Heart left ventricle (tissue), 16 donors: ENCODE measurements around the gene AJUBA. TPM values are rescaled to one million over a fixed set of nuclear protein-coding genes. Genes with fewer than 3 reads are reported as not detected.
A peak's percentile ranks its signal among the peaks of the same experiment; 100 is the strongest.

Source experiments
- ATAC-seq, 4 donors: fragments of 200-7000 bp; cut with Tn5 transposase; one replicate each; pipeline ENCODE4 v1.9.1; 2020 to 2022; ENCODE audit warnings: moderate library complexity in 4 of 4, mild to moderate bottlenecking in 3 of 4, moderate number of reproducible peaks in 1 of 4
- DNase-seq, 5 donors: peaks; one replicate each; pipeline ENCODE4 v3.0.0-alpha.2; 2020
- H3K27ac ChIP-seq, 12 donors: fragments of 200-600 bp; sonication (generic) in 4 of 12; one replicate each; pipeline versions ENCODE4 v1.5.0 to v1.8.0; 2016 to 2022; ENCODE audit warnings: mild to moderate bottlenecking in 2 of 12
- H3K27me3 ChIP-seq, 9 donors: fragments of 200-600 bp; sonication (generic) in 2 of 9; one replicate each; pipeline versions ENCODE4 v1.5.1 to v1.8.0; 2016 to 2022; ENCODE audit warnings: mild to moderate bottlenecking in 3 of 9
- H3K36me3 ChIP-seq, 9 donors: fragments of 200-600 bp; sonication (generic) in 2 of 9; one replicate each; pipeline versions ENCODE4 v1.5.0 to v1.8.0; 2018 to 2022; ENCODE audit warnings: mild to moderate bottlenecking in 2 of 9
- H3K4me1 ChIP-seq, 12 donors: fragments of 200-600 bp; sonication (generic) in 4 of 12; one replicate each; pipeline versions ENCODE4 v1.5.0 to v1.8.0; 2016 to 2022; ENCODE audit warnings: mild to moderate bottlenecking in 3 of 12
- H3K4me3 ChIP-seq, 12 donors: fragments of 200-600 bp; sonication (generic) in 4 of 12; one replicate each; pipeline versions ENCODE4 v1.5.0 to v1.8.0; 2017 to 2022; ENCODE audit warnings: mild to moderate bottlenecking in 9 of 12, moderate library complexity in 4 of 12
- H3K9me3 ChIP-seq, 12 donors: fragments of 200-600 bp; sonication (generic) in 4 of 12; one replicate each; pipeline versions ENCODE4 v1.5.0 to v1.8.0; 2016 to 2022; ENCODE audit warnings: mild to moderate bottlenecking in 1 of 12
- POLR2A ChIP-seq, 2 donors: fragments of 450-650 bp; IDR thresholded peaks; one replicate each; pipeline ENCODE4 v1.6.1; 2017; ENCODE audit warnings: antibody characterized with exemption in 2 of 2, mild to moderate bottlenecking in 2 of 2, moderate library complexity in 2 of 2
- WGBS, 4 donors: extraction: QIAGEN DNeasy Blood & Tissue Kit in 2 of 4; methylation state at CpG; one replicate each; pipeline versions ENCODE4 v1.1.5 to v1.1.7; 2013 to 2018; 5-methylcytosine and 5-hydroxymethylcytosine counted together
- intact Hi-C, 10 donors: fragments of 100-400 bp; cut with DNase I; formaldehyde crosslinking; loops; one replicate each; pipeline versions ENCODE4 v1.11.1 to v1.14.2; 2022
- long read RNA-seq, 3 donors: library from polyadenylated mRNA; unstranded; transcript quantifications; one replicate each; pipeline ENCODE4 v2.0.0, GENCODE V29; 2020 to 2021
- polyA plus RNA-seq, 2 donors: library from polyadenylated mRNA; stranded (reverse); fragments of 200-250 nt; gene quantifications; one replicate each; pipeline ENCODE4 v1.2.3, GENCODE V29; 2013
- total RNA-seq, 9 donors: library from RNA; depleted of rRNA in 2 of 9; stranded (reverse); fragments of >200 nt in 2 of 9; fragmentation: NEBNext Ultra II Directional in 3 of 9; extraction: Animal tissue kit (Norgen Biotek cat#: 25700) in 3 of 9; gene quantifications; one replicate each; pipeline versions ENCODE4 v1.1.0 to v1.2.4, GENCODE V29; 2016 to 2023
- TF ChIP-seq, protein P1 (sequence below), 12 donors: fragments of 200-600 bp; sonication (generic) in 4 of 12; IDR thresholded peaks; one replicate each; pipeline versions ENCODE4 v1.5.0 to v1.8.0; 2018 to 2022; ENCODE audit warnings: antibody characterized with exemption in 12 of 12, mild to moderate bottlenecking in 5 of 12
- donor health status: ischemic (EF 13 %, LVEDD 7.1; RV severe dilation, severe dysfunction).
- donor health status: healthy with polysubstance abuse.
- donor health status: DM: no; HTN: yes; CAD: no.
- donor health status: DM: no; HTN: no; CAD: no.
- donor health status: ischemic (EF 25% LVEDD 6.9; RV normal size, moderate dysfunction).
- donor health status: ischemic (EF 25% LVEDD 5.7; RV mildly dilated, moderate dysfunction).
- donor health status: healthy.
- donor health status: DM: yes; HTN: yes; CAD: no.
- donor health status: ischemic (EF 35%, LVEDD 5.7; RV mildly dilated, moderate dysfunction).
- donor health status: nonischemic (EF 11% LVEDD 7.7; RV severe dilation, severe dysfunction).
- donor health status: DM: yes; HTN: yes; CAD: no.
- donor health status: PGD.
- donor health status: ischemic (EF 29% LVEDD 5.4; RV normal size, mild dysfunction).
- donor health status: nonischemic (EF 23%, LVEDD 6.1; RV moderate dilation, normal function).

The AJUBA gene
- 10 to 100 TPM in 5 of 9 donors, 1 to 10 TPM in 4; 5.6 to 18.0 (median 13.0) TPM for total RNA-seq
- polyA plus RNA-seq: 1 to 10 TPM; 6.4 to 9.9 TPM
- long read RNA-seq, donor 1, full-length matches to known transcripts: 10 of 11 reads
- long read RNA-seq, donor 1, partial matches to known transcripts: 1 of 11 reads
- long read RNA-seq, donor 1, other reads (novel, unspliced or antisense): 0 of 11 reads
- long read RNA-seq, donor 2, full-length matches to known transcripts: 4 of 6 reads
- long read RNA-seq, donor 2, partial matches to known transcripts: 2 of 6 reads
- long read RNA-seq, donor 2, other reads (novel, unspliced or antisense): 0 of 6 reads
- long read RNA-seq, donor 3, full-length matches to known transcripts: 21 of 27 reads
- long read RNA-seq, donor 3, partial matches to known transcripts: 2 of 27 reads
- long read RNA-seq, donor 3, other reads (novel, unspliced or antisense): 4 of 27 reads

DNA sequence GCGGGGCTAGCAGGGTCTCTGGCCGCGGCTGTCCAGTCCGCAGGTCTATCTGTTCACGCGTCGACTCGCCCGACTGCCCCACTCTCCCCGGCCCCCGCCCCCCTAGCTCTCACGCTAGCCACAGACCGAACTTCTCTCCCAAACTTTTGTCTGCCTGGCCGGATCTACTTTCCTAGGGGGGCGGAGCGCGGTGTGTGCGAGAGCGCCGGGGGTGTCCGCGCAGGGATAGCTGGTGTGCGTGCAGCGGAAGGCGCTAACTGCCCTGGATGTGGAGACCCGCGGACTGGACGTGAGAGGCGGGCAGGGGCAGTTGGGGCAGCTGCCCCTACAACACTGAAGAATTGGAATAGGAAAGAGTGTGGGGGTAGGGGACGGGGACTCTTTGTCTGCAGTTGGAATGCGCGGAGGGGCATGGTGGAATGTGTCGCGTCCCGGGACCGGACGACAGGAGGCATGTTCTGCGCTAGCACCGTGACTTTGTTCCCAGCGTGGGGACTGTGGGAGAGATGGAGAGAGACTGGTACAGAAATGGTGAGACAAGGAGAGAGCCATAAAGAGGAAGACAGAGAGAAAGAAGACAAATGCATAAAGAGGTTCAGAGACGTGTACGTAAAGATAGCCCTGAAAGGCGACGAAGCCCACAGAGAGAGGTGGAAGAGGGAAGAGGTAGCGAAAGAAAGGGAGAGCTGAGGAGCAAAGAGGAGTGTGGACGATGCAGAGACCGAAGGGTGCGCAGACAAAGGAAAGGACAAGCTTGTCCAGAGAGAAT, at the start of gene AJUBA:
Gene AJUBA, minus strand, starts transcription at position 75 of the 769 bp plus-strand sequence. CDS start 285 bp downstream, outside the sequence.
- Histone ChIP-seq H3K4me1 (peaks cover 3 to 54% (median 32%) of the 10 kb centered on the region in 12 donors), H3K4me3 (peak within 1 kb of the TSS; percentile 58 to 93 (median 78)), H3K36me3 (peaks cover 0 to 8% (median 0%) of the 10 kb centered on the region in 9 donors), H3K27ac (peak within 1 kb of the TSS; percentile 63 to 88 (median 83)), H3K27me3 (peaks cover 0 to 23% (median 0%) of the 10 kb centered on the region in 9 donors), H3K9me3 (no peaks in the 10 kb centered on the region)
- 0 to 1% (median 1%) methylated on average over 43 to 48 of the region's 48 CpGs for WGBS, 4 donors
- ATAC-seq: peak; percentile 72 to 86 (median 84)
- peak; percentile 92 to 95 (median 93) for DNase-seq
- TF ChIP-seq POLR2A (IDR thresholded peaks at IDR 0.05): no peak
- TF ChIP-seq, protein P1, sequence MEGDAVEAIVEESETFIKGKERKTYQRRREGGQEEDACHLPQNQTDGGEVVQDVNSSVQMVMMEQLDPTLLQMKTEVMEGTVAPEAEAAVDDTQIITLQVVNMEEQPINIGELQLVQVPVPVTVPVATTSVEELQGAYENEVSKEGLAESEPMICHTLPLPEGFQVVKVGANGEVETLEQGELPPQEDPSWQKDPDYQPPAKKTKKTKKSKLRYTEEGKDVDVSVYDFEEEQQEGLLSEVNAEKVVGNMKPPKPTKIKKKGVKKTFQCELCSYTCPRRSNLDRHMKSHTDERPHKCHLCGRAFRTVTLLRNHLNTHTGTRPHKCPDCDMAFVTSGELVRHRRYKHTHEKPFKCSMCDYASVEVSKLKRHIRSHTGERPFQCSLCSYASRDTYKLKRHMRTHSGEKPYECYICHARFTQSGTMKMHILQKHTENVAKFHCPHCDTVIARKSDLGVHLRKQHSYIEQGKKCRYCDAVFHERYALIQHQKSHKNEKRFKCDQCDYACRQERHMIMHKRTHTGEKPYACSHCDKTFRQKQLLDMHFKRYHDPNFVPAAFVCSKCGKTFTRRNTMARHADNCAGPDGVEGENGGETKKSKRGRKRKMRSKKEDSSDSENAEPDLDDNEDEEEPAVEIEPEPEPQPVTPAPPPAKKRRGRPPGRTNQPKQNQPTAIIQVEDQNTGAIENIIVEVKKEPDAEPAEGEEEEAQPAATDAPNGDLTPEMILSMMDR (IDR thresholded peaks at IDR 0.05): no peak
- intact Hi-C loops: loop anchor here in 4 of 10 donors (1.0 to 10.0 kb wide), 4 partner anchors 9 to 428 kb away; partner anchors contain the start of gene PRMT5 (in 1 of the 4)

DNA sequence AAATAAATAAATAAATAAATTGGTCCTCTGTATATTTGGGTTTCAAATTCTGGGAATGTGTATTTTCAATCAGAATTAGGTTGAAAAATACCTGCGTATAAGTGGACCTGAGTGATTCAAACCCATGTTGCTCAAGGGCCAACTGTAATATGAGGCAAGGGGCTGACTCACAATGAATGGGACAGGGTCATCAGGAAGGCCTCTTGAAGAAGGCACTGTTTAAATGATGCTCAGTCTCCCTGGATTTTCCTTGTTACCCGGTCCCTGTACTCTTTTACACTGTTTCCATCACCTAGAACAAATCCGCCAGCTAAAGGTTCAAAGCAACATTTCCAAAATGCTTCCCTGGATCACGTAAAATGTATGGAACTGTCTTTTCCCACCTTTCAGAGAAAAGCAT, 48.6 kb upstream of the AJUBA start:
- Histone ChIP-seq H3K36me3 (peaks cover 6 to 72% (median 70%) of the 10 kb centered on the region in 9 donors), H3K9me3 (no peaks in the 10 kb centered on the region), H3K27ac (no peak overlapping the region), H3K27me3 (no peaks in the 10 kb centered on the region), H3K4me3 (no peak overlapping the region), H3K4me1 (peaks cover 0 to 32% (median 19%) of the 10 kb centered on the region in 12 donors)
- WGBS, 4 donors: 95 to 98% (median 96%) methylated on average over 4 of the region's 4 CpGs
- no peak for DNase-seq
- intact Hi-C loops: no loop called here
- no peak for ATAC-seq
- TF ChIP-seq, protein P1 (IDR thresholded peaks at IDR 0.05): no peak
- TF ChIP-seq POLR2A (IDR thresholded peaks at IDR 0.05): no peak

DNA sequence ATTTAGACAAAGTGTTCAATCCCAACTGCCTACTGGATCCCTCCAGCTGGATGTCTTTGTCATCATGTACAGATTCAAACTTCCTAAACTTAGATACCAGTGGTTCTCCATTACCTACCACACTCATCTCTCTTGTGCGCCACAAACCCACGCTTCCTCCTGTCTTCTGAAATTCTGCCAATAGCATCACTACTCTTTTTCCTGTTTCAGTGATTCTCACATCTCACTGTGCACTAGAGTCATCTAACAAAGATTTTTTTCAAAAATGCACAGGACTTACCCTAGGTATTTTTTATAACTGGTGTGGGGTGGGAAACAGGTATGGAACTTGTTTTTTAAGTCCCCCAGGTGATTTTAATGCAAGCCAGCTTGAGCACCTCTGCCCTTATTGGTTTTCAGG, 46.4 kb upstream of the AJUBA start:
- 71 to 86% (median 81%) methylated on average over 2 of the region's 2 CpGs for WGBS, 4 donors
- ATAC-seq: no peak
- Histone ChIP-seq H3K4me3 (no peak overlapping the region), H3K27me3 (no peaks in the 10 kb centered on the region), H3K27ac (no peak overlapping the region), H3K9me3 (no peaks in the 10 kb centered on the region), H3K4me1 (peaks cover 0 to 29% (median 13%) of the 10 kb centered on the region in 12 donors), H3K36me3 (peaks cover 6 to 91% (median 84%) of the 10 kb centered on the region in 9 donors)
- no peak for TF ChIP-seq POLR2A (IDR thresholded peaks at IDR 0.05)
- TF ChIP-seq, protein P1 (IDR thresholded peaks at IDR 0.05): no peak
- no peak for DNase-seq
- intact Hi-C loops: no loop called here
